ACHN (cell line): ENCODE data around the gene BICRAL.
"Not testable (repeated sequence)": the region's sequence is repeated elsewhere in the genome, so short reads cannot be mapped to it uniquely, and the experiment has no call there.

Experiments
- DNase-seq: peaks from one replicate; pipeline ENCODE4 v3.0.0-alpha.2; 2015
- in situ Hi-C: cut with HindIII; loops from 2 replicates; pipeline ENCODE4 v1.10.0; 2017; ENCODE audit warnings: low sequenced_read_pairs, low pct_ligation_motif_present, low pct_unique_long_range_greater_than_20kb

The BICRAL gene, protein sequence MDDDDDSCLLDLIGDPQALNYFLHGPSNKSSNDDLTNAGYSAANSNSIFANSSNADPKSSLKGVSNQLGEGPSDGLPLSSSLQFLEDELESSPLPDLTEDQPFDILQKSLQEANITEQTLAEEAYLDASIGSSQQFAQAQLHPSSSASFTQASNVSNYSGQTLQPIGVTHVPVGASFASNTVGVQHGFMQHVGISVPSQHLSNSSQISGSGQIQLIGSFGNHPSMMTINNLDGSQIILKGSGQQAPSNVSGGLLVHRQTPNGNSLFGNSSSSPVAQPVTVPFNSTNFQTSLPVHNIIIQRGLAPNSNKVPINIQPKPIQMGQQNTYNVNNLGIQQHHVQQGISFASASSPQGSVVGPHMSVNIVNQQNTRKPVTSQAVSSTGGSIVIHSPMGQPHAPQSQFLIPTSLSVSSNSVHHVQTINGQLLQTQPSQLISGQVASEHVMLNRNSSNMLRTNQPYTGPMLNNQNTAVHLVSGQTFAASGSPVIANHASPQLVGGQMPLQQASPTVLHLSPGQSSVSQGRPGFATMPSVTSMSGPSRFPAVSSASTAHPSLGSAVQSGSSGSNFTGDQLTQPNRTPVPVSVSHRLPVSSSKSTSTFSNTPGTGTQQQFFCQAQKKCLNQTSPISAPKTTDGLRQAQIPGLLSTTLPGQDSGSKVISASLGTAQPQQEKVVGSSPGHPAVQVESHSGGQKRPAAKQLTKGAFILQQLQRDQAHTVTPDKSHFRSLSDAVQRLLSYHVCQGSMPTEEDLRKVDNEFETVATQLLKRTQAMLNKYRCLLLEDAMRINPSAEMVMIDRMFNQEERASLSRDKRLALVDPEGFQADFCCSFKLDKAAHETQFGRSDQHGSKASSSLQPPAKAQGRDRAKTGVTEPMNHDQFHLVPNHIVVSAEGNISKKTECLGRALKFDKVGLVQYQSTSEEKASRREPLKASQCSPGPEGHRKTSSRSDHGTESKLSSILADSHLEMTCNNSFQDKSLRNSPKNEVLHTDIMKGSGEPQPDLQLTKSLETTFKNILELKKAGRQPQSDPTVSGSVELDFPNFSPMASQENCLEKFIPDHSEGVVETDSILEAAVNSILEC

DNA sequence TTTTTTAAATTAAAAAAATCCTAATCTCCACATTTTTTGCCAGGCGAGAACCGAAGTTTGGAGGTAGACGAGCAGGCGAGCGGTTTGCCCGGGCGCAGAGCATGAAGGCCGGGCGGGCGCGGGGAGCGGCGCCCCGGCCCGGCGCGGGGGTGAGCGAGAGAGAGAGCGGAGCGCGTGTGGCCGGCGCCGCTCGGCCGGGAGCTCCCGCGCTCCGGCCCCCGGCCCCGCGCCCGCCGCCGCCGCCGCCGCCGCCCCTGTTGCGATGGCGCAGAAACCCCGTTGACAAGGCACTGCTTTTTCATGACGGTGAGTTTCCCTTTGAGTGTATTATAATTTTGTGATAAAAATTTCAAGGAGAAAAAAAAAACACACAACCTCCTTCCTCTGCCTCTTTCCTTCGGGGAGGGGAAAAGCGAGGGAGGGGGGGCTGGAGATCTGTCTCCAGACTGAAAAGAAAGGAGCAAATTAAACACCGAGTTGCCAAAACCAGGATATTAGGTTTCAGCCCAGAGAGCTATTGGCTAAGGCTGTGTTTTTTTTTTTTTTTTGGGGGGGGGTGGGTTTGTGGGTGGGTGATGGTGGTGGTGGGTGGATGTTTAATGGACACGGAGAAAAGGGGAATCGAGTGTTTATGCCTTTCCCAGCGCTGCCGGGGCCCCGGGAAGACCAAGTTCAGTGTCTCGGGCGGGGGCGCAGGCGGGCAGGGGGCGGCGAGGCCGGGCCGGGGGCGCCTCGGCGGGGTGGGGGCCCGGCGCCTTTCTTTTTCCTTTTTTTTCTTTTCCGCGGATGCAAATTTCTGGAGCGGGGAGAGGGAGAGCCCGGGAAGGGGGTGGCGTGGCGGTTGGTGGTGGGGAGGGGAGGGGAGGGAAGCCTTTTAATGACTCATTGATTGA is at the start of gene BICRAL:
Gene BICRAL, plus strand, starts transcription at position 257 of the 893 bp plus-strand sequence. CDS start 39,971 bp downstream, outside the sequence.
- in situ Hi-C loops, result no loop called here
- DNase-seq, result peak; percentile 72

DNA sequence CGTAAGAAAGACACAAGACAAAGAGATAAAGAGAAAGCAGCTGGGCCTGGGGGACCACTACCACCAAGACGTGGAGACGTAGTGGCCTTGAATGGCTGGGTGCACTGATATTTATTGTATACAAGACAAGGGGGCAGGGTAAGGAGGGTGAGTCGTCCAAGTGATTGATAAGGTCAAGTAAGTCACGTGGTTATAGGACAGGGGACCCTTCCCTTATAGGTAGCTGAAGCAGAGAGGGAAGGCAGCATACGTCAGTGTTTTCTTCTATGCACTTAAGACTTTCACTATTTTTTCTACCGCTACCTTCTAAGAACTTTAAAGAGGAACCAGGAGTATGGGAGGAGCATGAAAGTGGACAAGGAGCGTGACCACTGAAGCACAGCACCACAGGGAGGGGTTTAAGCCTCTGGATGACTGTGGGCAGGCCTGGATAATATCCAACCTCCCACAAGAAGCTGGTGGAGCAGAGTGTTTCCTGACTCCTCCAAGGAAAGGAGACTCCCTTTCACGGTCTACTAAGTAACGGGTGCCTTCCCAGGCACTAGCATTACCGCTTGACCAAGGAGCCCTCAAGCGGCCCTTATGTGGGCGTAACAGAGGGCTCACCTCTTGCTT is 47.9 kb upstream of the BICRAL start:
- DNase-seq, result peak; percentile 81
- in situ Hi-C loops, result not testable (repeated sequence)

DNA sequence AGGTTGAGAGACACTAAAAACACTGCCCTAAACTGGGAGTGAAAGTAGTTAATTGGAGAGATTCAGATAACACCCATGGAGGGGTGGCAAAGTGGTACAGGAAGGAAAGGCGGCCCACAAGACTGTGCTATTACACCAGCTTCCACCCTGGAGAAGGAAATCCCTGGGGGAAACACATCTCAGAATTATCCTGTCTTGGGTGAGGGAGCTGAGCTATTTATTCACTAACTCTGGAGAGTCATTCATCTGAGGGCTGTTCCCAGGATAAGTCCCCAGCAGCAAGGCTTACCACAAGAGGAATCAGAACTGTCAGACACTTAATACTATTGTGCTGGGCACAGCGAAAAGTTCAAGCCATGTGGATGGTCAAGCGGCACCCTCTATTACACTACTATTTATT is 45.9 kb upstream of the BICRAL start:
- DNase-seq, result peak; percentile 83
- in situ Hi-C loops, result no loop called here

DNA sequence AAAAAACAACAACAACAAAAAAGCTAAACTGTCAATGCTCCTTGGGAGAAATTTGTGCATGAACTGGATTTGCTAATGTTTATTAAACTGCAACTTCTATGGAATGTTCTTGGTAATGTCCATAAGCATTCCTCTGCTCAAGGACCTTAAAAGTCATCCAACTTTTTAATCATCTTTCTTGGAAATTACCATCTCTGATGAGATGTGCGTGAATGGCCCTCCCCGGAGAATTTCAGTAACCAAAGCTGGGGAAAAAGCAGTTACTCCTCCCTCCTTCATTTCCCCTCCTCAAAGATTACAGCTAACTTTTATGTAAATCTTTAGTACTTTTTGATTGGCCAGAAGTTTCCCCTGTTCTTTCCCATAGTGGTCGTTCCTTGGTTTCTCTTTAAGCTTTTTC is 41.1 kb upstream of the BICRAL start:
- DNase-seq, result no peak
- in situ Hi-C loops, result no loop called here

DNA sequence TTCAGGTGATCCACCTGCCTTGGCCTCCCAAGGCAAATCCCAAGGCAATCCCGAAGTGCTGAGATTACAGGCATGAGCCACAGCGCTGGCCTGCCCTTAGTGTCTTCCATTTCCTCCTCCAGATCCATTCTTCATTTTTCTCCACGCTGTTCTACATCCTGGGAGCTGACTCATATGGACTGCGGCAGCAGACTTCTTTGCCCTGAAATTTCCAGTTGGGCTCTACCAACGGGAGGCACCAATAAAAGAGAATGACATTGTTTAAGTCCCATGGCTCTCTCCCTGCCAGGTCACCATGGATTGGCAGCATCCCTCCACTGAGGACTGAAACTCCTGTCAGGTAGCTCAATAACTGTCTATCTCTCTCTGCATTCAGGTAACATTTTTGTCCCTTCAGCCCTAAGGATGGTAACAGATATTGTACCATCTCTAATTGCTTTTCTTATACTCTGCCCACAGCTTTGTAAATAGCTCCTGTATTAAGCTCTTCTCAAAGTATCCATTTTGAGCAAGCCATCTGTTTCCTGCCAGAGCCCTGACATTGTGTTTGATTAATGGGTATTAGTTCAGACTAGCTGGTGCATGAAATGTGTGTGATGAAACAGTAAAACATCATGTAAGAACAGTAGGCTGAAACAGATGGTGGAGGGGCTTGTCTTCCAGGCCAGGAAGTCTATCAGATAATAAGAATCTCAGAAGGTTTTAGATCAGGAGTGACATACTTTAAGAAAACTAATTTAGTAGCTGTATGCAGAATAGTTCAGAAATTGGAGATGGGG is 39.5 kb upstream of the BICRAL start:
- DNase-seq, result peak; percentile 13
- in situ Hi-C loops, result no loop called here

DNA sequence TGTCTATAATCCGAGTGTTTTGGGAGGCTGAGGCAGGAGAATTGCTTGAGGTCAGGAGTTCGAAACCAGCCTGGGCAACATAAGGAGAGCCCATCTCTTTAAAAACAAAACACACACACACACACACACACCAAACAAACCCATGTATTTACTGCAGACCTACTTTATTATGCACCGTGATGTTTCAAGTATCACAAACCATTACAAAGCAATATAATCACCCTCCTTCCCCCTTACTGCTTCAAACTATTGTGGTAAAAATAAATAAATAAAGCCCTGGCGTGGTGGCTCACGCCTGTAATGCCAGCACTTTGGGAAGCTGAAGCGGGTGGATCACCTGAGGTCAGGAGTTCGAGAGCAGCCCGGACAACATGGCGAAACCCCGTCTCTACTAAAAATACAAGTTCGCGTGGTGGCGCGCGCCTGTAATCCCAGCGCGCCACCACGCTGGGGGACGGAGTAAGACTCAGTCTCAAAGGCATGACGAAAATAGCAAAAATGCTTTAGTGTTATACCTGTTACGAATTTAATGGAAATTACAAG is 37.4 kb upstream of the BICRAL start:
- in situ Hi-C loops, result no loop called here
- no peak for DNase-seq

DNA sequence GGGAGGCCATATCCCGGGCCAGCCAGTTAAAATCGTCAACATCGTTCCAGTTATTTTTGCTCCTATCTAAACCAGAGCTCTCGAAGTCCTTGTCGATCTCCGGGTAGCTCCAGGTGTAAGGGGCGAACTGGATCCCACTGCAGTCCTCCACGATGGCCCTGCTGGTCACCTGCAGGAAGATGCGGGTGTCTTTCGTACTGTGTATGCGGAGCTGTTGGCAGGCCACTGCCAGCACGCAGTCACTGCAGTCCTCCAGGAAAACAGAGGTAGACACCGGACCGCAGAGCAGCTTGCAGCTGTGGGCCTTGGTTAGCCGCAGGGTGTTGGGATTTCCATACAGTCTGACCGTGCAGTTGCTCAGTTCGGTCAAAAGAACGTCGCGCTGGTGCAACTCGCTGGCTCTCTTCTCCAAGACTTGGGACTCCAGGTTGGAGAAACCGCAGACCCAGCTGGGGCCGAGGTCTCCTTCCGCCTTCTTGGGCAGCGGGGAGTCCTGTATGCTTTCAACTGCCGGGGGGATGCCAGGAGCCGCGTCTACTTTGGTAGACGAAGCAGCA is 36.7 kb upstream of the BICRAL start:
- peak; percentile 16 for DNase-seq
- in situ Hi-C loops, result no loop called here

DNA sequence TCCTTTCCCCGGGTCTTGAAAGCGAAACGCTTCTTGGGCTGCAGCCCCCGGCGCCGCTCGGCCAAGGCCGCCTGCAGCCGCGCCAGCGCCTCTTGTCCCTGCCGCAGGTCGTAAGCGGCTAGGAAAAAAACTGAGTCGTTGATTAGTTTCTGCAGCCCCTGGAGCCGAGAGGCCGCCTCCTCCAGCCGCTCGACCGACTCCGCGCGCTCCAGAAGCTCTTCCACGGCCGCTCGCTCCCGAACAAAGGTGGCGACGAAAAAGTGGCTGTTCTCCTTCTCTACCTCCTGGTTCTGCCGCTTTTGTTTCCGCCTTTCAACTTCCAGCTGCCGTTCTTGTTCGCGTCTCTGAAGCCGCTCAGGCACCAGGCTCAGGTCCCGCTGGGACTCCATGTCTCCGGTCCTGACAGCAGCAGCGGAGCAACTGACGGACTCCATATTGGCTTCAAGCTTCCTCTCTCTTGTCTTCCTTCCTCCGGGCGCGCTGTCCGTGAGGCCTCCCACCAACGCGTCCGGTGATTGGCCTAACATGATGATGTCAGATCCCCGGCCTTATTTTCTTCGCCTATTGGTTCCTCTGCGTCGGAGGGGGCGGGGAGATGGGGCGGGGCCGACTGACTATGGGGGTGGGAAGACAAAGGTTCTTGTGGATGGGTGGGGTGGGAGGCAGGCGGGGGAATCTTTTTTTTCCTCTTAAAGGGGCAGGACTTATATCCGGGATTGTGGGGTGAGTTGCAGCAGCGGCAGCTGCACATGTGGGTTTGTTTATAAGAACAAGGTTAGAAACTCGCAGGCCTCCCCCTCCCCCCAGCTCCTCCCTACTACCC is 36.0 kb upstream of the BICRAL start, which contains the start of gene TBCC:
Gene TBCC, minus strand, starts transcription at position 464 of the 823 bp plus-strand sequence. Its CDS starts 30 bp downstream, at position 434.
- peak; percentile 95 for DNase-seq
- in situ Hi-C loops, result no loop called here

DNA sequence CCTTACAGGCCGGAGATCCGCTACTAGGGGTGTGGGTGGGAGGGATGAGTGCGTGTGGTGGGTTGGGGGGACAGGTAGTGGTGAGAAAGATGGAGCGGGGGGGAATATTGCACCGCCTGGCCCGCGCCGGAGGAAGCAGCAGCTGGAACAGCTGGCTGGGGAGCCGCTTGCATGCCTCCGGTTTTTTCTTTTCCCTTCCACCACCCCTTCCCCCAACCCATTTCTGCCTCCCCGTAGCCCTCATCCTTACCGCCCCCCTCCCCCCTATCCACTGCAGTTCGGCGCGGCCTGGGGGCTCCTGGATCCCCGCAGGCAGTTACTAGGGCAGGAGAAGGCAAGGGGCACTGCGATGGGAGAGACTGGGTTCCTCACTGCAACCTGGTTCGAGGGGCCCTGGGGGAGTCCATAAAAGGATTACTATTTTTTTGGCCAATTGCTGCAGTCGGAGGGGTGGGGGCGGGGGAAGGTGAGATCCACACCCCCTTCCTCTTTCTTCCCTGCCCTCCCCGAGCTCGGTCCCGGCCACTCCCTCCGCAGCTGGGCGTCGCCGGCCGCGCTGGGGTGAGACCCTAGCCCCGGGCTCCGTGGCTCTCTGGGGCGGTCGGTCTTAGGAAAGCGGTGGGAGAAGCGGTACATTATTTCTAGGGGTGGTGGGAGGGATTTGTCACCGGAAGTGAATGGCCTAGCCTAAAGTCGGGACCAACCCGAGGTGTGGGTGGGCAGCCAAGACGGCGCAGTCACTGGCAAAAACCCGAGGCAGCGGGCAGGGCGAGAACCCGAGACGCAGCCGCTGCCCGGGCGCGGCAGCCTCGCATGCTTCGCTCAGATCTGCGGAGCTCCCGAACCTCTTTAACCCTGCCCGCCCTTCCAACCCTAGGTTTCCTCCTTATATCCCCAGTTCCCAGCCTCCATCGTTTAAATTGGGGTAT is 35.1 kb upstream of the BICRAL start:
- in situ Hi-C loops, result no loop called here
- peak; percentile 86 for DNase-seq

DNA sequence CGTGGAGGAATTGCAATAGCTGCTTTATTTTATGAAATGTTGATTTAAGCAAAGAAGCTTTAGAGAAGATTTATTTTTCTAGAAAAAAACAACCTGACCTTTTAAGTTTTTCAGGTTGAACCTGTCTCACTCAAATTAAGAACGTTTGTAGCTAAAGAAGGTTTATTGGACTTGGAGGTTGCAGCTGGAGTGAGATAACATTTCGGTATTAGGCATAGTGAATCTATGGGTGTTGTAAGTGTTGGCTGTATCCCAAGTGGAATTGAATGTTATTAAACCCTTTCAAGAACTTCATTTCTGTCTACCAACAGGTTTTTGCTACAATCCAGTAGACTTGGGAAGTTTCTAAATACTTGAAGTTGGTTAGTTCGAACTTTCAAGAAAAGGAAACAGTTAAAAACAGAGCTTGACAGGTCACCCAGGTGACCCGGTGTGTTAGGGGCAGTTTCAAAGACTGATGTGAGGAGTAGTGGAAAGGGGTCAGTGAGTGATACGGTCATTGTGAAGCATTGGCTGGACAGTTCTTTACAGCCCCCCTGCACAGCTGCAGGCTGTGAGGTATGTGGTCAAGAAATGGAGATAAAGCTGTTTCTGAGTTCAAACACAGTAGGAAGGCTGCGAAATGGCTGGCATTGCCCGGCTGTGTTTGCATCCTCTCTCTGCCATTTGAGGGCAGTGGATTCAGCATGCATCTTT is 33.5 kb upstream of the BICRAL start:
- in situ Hi-C loops, result no loop called here

DNA sequence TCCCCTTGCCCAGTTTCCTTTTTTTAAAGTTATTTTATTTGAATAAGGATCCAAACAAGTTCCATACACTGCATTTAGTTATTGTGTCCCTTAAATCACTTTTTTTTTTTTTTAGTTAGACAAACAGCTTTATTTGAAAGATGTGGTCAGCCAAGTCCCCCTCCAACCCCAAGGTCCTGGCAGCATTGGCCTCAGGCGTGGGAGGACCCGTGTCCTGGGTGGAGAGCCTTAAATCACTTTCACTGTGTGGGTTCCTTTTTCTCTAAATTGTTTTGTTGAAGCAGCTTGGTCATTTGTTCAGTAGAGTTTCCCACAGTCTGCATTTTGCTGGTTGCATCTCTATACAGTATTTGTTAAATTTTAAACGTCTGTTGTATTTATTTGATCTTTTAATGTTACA is 30.8 kb upstream of the BICRAL start:
- no peak for DNase-seq
- in situ Hi-C loops, result no loop called here

More for the DNA sequence above, 33.5 kb upstream of the BICRAL start:
- DNase-seq, result no peak

DNA sequence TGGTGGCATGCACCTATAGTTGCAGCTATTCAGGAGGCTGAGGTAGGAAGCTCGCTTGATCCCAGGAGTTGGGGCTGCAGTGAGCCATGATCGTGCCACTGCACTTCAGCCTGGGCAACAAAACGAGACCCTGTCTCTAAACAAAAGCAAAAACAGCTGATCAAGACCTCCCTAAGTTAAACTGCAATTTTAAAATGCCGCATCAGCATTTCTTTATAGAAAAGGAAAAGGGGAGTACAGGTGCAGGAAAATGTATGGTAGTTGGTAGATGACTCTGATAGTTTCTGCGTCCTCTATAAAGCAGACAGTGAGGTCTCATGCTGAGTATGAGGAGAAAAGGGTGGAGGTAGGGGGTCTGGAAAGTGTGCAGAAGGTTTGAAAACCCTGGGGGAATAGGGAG is 27.1 kb upstream of the BICRAL start:
- DNase-seq, result no peak
- in situ Hi-C loops, result no loop called here

DNA sequence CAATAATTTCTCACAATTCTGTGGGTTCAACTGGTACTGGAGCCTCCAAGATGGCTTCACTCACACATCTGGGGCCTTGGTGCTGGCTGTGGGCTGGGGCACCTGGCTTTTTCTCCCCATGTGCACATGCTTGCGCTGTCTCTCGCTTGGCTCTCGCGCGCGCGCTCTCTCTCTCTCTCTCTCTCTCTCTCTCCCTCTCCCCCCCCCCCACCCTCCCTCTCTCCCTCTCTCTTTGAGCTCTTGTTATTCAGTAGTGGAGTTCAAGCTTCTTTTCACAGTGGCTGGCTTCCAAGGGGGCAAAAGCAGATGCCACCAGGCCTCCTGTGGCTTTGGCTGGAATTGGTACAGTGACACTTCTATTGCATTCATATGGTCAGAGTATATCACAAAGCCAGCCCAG is 25.1 kb upstream of the BICRAL start:
- no peak for DNase-seq
- in situ Hi-C loops, result no loop called here

DNA sequence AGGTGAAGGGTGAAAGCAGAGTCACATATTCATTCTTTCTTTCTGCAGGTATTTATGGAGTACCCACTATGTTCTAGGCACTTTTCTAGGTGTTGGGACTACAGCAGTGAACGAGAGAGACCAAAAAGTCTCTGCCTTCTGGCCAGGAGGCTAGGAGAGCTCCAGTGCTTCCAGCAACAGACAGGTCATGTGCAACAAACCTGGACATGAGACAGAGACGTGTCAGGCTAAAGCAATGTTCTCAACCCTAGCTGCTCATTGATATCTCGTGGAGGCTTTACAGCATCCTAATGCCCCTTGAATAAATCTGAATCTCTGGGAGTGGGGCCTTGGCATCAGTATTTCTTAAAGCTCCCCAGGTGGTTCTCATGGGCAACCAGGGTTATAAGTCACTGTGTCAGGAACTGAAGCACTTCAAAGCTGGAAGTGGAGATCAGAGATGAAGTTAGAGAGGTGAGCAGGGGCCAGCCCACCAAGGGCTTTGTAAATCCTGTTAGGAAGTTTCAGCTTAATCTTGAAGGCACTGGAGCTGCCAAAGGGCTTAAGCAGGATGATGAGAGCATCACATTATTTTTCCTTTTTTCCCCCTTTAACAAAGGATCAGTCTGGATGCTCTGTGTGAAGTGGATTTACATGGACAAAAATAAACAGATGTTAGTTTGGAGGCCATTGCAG is 23.0 kb upstream of the BICRAL start:
- in situ Hi-C loops, result no loop called here
- no peak for DNase-seq
